Loucy (cell line): Measurements from ENCODE around the gene CENPP.

Source experiments
- H2AFZ ChIP-seq: fragments of 200-600 bp; sonication (generic); 2 replicates; pipeline ENCODE4 v1.6.0; 2016; ENCODE audit warnings: antibody characterized with exemption, mild to moderate bottlenecking, low read length, moderate library complexity
- H3F3A ChIP-seq: fragments of 200-600 bp; 2 replicates; pipeline ENCODE4 v1.6.0; 2016; ENCODE audit warnings: antibody characterized with exemption, low read depth, mild to moderate bottlenecking
- H3K27me3 ChIP-seq: fragments of 200-600 bp; sonication (generic); 2 replicates; pipeline ENCODE4 v1.6.1; 2014; ENCODE audit warnings: low read length, mild to moderate bottlenecking; ENCODE audit not compliant: insufficient read depth, poor library complexity, severe bottlenecking
- H3K36me3 ChIP-seq: fragments of 200-600 bp; sonication (generic); 2 replicates; pipeline ENCODE4 v1.6.1; 2016; ENCODE audit warnings: low read length; ENCODE audit not compliant: insufficient read depth
- H3K4me1 ChIP-seq: fragments of 200-600 bp; sonication (generic); 2 replicates; pipeline ENCODE4 v1.5.1; 2014; ENCODE audit warnings: low read length, mild to moderate bottlenecking; ENCODE audit not compliant: insufficient read depth, poor library complexity, severe bottlenecking
- H3K4me2 ChIP-seq: fragments of 200-600 bp; sonication (generic); 2 replicates; pipeline ENCODE4 v1.6.0; 2014; ENCODE audit warnings: antibody characterized with exemption, low read length, low read depth, mild to moderate bottlenecking; ENCODE audit not compliant: poor library complexity, severe bottlenecking
- H3K4me3 ChIP-seq: fragments of 200-600 bp; sonication (generic); 2 replicates; pipeline ENCODE4 v1.5.1; 2014; ENCODE audit warnings: low read length, mild to moderate bottlenecking, mixed read lengths; ENCODE audit not compliant: poor library complexity, severe bottlenecking
- H3K79me2 ChIP-seq: fragments of 200-600 bp; sonication (generic); 2 replicates; pipeline ENCODE4 v1.6.1; 2014; ENCODE audit warnings: low read length; ENCODE audit not compliant: insufficient read depth
- H3K9ac ChIP-seq: fragments of 200-600 bp; sonication (generic); 2 replicates; pipeline ENCODE4 v1.6.0; 2014; ENCODE audit warnings: mild to moderate bottlenecking, low read depth, low read length, moderate library complexity; ENCODE audit not compliant: poor library complexity, severe bottlenecking
- H3K9me2 ChIP-seq: fragments of 200-600 bp; sonication (generic); replicated peaks from 2 replicates; pipeline ENCODE4 v1.6.1; 2016; ENCODE audit warnings: low read depth, low read length, mixed read lengths
- H3K9me3 ChIP-seq: fragments of 200-600 bp; sonication (generic); 2 replicates; pipeline ENCODE4 v1.6.1; 2014; ENCODE audit warnings: mild to moderate bottlenecking, antibody characterized with exemption, low read length, low read depth; ENCODE audit not compliant: insufficient read depth
- H4K20me1 ChIP-seq: fragments of 200-600 bp; sonication (generic); 2 replicates; pipeline ENCODE4 v1.6.0; 2014; ENCODE audit warnings: antibody characterized with exemption, low read length, mild to moderate bottlenecking; ENCODE audit not compliant: insufficient read depth, poor library complexity, severe bottlenecking
- CTCF ChIP-seq: fragments of 200-600 bp; sonication (generic); conservative IDR thresholded peaks from 2 replicates; pipeline ENCODE4 v1.5.1; 2014; ENCODE audit warnings: mild to moderate bottlenecking, antibody characterized with exemption, low read length
- EZH2phosphoT487 ChIP-seq: fragments of 200-600 bp; IDR thresholded peaks from 2 replicates; pipeline ENCODE4 v1.6.1; 2018; ENCODE audit warnings: antibody characterized with exemption, mild to moderate bottlenecking, moderate library complexity, borderline replicate concordance

The CENPP gene

GRCh38 chr9:92649007-92649406 is 323.3 kb downstream of the CENPP start:
- Histone ChIP-seq H3K4me3 (no peak overlapping the region), H3F3A (no peaks in the 10 kb centered on the region), H3K36me3 (peaks cover 82% of the 10 kb centered on the region; the same call in 1 of the 2 replicates), H3K9me2 (no peaks in the 10 kb centered on the region), H4K20me1 (no peaks in the 10 kb centered on the region), H3K27me3 (no peaks in the 10 kb centered on the region), H3K4me2 (no peak overlapping the region), H3K79me2 (no peaks in the 10 kb centered on the region), H3K9me3 (no peaks in the 10 kb centered on the region), H3K9ac (no peak overlapping the region), H3K4me1 (no peaks in the 10 kb centered on the region), H2AFZ (no peak overlapping the region)
- TF ChIP-seq EZH2phosphoT487 (no peak), CTCF (no peak)

GRCh38 chr9:92650296-92650695 is 324.5 kb downstream of the CENPP start:
- no peak overlapping the region for H3K4me2 ChIP-seq

GRCh38 chr9:92650839-92651621 is 325.3 kb downstream of the CENPP start:
- H3F3A ChIP-seq = no peaks in the 10 kb centered on the region
- H2AFZ ChIP-seq = no peak overlapping the region
- H3K36me3 ChIP-seq = peaks cover 80% of the 10 kb centered on the region; the same call in 1 of the 2 replicates
- no peak for TF ChIP-seq CTCF
- no peak for TF ChIP-seq EZH2phosphoT487
- H3K4me2 ChIP-seq = no peak overlapping the region
- no peaks in the 10 kb centered on the region for H3K9me3 ChIP-seq
- H4K20me1 ChIP-seq = no peaks in the 10 kb centered on the region
- H3K27me3 ChIP-seq = no peaks in the 10 kb centered on the region
- no peak overlapping the region for H3K4me3 ChIP-seq
- no peak overlapping the region for H3K9ac ChIP-seq
- no peaks in the 10 kb centered on the region for H3K79me2 ChIP-seq
- H3K9me2 ChIP-seq = no peaks in the 10 kb centered on the region
- H3K4me1 ChIP-seq = no peaks in the 10 kb centered on the region

More at GRCh38 chr9:92650296-92650695, 324.5 kb downstream of the CENPP start:
- Histone ChIP-seq H3K27me3 (no peaks in the 10 kb centered on the region), H3K9me2 (no peaks in the 10 kb centered on the region), H4K20me1 (no peaks in the 10 kb centered on the region), H2AFZ (no peak overlapping the region), H3K79me2 (no peaks in the 10 kb centered on the region), H3K9ac (no peak overlapping the region), H3K36me3 (peaks cover 82% of the 10 kb centered on the region; the same call in 1 of the 2 replicates), H3K9me3 (no peaks in the 10 kb centered on the region), H3K4me3 (no peak overlapping the region), H3F3A (no peaks in the 10 kb centered on the region), H3K4me1 (no peaks in the 10 kb centered on the region)
- no peak for TF ChIP-seq EZH2phosphoT487
- no peak for TF ChIP-seq CTCF
